Sigmoid colon (tissue), 7 donors: ENCODE results near the gene ATP10D. TPM values are rescaled to one million over a fixed set of nuclear protein-coding genes. Genes with fewer than 3 reads are reported as not detected.

ENCODE experiments used
- DNase-seq: peaks from one replicate; pipeline ENCODE4 v3.0.0-alpha.2; 2019
- H3K27ac ChIP-seq, 4 donors: fragments of 200-600 bp; sonication (generic); one replicate each; pipeline ENCODE4 v1.5.1; 2016 to 2019; ENCODE audit warnings: mild to moderate bottlenecking in 1 of 4
- H3K27me3 ChIP-seq, 3 donors: fragments of 200-600 bp; sonication (generic); one replicate each; pipeline ENCODE4 v1.5.1; 2019; ENCODE audit warnings: mild to moderate bottlenecking in 1 of 3
- H3K36me3 ChIP-seq, 4 donors: fragments of 200-600 bp; sonication (generic); one replicate each; pipeline ENCODE4 v1.5.1; 2016 to 2019
- H3K4me1 ChIP-seq, 4 donors: fragments of 200-600 bp; sonication (generic); one replicate each; pipeline ENCODE4 v1.5.1; 2017 to 2019
- H3K4me3 ChIP-seq, 4 donors: fragments of 200-600 bp; sonication (generic); one replicate each; pipeline ENCODE4 v1.5.1; 2017 to 2019; ENCODE audit warnings: mild to moderate bottlenecking in 2 of 4, moderate library complexity in 1 of 4
- H3K9me3 ChIP-seq, 4 donors: fragments of 200-600 bp in 3 of 4; sonication (generic) in 3 of 4; one replicate each; pipeline versions ENCODE4 v1.5.1 to v1.6.1; 2013 to 2019
- EP300 ChIP-seq, 4 donors: sonication (generic); formaldehyde crosslinking; IDR thresholded peaks; one replicate each; pipeline ENCODE4 v1.6.1; 2017; ENCODE audit warnings: antibody characterized with exemption in 4 of 4
- POLR2A ChIP-seq, 2 donors: fragments of 450-650 bp; IDR thresholded peaks; one replicate each; pipeline ENCODE4 v1.6.1; 2016; ENCODE audit warnings: antibody characterized with exemption in 2 of 2, mild to moderate bottlenecking in 2 of 2, moderate library complexity in 2 of 2
- POLR2AphosphoS5 ChIP-seq, 4 donors: sonication (generic); formaldehyde crosslinking; IDR thresholded peaks; one replicate each; pipeline ENCODE4 v1.6.1; 2017; ENCODE audit warnings: antibody characterized with exemption in 4 of 4
- WGBS, 2 donors: extraction: QIAGEN DNeasy Blood & Tissue Kit; methylation state at CpG; one replicate each; pipeline ENCODE4 v1.1.7; 2013; 5-methylcytosine and 5-hydroxymethylcytosine counted together
- intact Hi-C: fragments of 100-400 bp; cut with DNase I; formaldehyde crosslinking; loops from one replicate; pipeline ENCODE4 v1.15.1; 2023
- polyA plus RNA-seq, 3 donors: library from polyadenylated mRNA; stranded (reverse); fragments of 200-250 nt; gene quantifications; one replicate each; pipeline ENCODE4 v1.2.3, GENCODE V29; 2013
- total RNA-seq, 4 donors: library from RNA; depleted of rRNA; stranded (reverse); fragments of >200 nt; gene quantifications; one replicate each; pipeline ENCODE4 v1.1.0, GENCODE V29; 2016
- TF ChIP-seq, protein P1 (sequence below), 4 experiments: fragments of 450-650 bp in 3 of 4; fragments of 200-600 bp in 1 of 4; IDR thresholded peaks; one replicate each; pipeline ENCODE4 v1.5.1; 2016 to 2019; ENCODE audit warnings: antibody characterized with exemption in 4 of 4, mild to moderate bottlenecking in 3 of 4, moderate library complexity in 2 of 4
- donor health status: healthy with polysubstance abuse.
- donor health status: Bipolar disorder and iron deficiency.
- donor health status: healthy.

The ATP10D gene
- total and polyA plus RNA-seq, 7 donors = 0.60 to 21.0 (median 16.8) TPM

DNA sequence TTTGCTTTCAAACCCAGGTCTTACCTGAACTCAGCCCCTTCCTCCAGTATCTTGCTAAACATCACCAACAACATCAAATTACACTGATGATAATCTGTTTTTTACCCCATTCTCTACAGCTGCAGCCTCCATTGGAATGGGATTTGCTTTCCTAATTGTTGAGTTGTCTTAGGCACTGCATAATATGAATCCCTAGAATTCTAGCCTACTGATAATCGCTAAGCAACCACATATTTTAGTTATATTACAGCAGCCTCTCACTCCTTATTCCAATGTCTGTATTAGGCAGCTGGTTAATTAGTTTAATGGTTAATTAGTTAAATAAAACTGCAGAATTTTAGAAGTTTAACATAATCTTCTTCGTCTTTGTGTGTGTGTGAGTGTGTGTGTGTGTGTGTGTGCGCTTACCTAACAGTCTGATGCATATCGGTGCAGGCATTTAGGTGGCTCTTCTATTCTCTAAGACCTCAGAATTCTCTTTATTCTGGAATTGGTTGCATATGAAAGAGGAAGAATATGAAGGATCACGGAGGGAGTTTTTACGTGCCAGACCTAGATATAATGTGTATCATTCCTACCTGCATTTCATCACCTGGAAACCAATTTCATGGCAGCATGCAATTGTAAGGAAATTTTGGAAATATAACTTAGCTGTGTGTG lies 16.2 kb upstream of the ATP10D start:
- no peaks in the 10 kb centered on the region for H3K27me3 ChIP-seq
- no peak for DNase-seq
- no peak overlapping the region for H3K27ac ChIP-seq
- H3K36me3 ChIP-seq = no peaks in the 10 kb centered on the region
- H3K4me3 ChIP-seq = no peak overlapping the region
- no peaks in the 10 kb centered on the region for H3K4me1 ChIP-seq
- WGBS, 2 donors = 92% methylated on average over 6 of the region's 6 CpGs
- H3K9me3 ChIP-seq = no peaks in the 10 kb centered on the region
- TF ChIP-seq, protein P1, sequence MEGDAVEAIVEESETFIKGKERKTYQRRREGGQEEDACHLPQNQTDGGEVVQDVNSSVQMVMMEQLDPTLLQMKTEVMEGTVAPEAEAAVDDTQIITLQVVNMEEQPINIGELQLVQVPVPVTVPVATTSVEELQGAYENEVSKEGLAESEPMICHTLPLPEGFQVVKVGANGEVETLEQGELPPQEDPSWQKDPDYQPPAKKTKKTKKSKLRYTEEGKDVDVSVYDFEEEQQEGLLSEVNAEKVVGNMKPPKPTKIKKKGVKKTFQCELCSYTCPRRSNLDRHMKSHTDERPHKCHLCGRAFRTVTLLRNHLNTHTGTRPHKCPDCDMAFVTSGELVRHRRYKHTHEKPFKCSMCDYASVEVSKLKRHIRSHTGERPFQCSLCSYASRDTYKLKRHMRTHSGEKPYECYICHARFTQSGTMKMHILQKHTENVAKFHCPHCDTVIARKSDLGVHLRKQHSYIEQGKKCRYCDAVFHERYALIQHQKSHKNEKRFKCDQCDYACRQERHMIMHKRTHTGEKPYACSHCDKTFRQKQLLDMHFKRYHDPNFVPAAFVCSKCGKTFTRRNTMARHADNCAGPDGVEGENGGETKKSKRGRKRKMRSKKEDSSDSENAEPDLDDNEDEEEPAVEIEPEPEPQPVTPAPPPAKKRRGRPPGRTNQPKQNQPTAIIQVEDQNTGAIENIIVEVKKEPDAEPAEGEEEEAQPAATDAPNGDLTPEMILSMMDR (IDR thresholded peaks at IDR 0.05) = no peak
- TF ChIP-seq EP300 (IDR thresholded peaks at IDR 0.05) (no peak), POLR2A (IDR thresholded peaks at IDR 0.05) (no peak)
- intact Hi-C loops = no loop called here

DNA sequence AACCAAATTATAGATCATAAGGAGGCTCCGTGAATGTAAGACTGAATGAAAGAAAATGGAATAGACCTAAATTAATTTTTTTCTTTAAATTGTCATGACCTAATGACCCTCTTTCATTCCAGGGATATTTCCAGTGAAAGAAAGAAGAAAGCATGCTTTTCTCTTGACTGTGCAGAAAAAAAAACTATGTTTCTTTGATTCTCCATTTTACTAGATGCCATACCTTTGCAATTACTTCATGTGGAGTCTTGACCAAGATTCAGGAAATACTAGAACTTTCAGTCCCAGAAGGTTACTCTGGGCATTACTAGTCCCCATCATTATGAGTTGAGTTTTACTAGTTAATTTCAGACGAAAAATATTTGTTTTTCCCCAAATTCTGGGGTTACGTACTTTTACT lies 15.1 kb upstream of the ATP10D start:
- no peak for DNase-seq
- no peaks in the 10 kb centered on the region for H3K27me3 ChIP-seq
- TF ChIP-seq, protein P1 (IDR thresholded peaks at IDR 0.05) = no peak
- TF ChIP-seq EP300 (IDR thresholded peaks at IDR 0.05) (no peak), POLR2AphosphoS5 (IDR thresholded peaks at IDR 0.05) (no peak), POLR2A (IDR thresholded peaks at IDR 0.05) (no peak)
- H3K27ac ChIP-seq = no peak overlapping the region
- H3K36me3 ChIP-seq = no peaks in the 10 kb centered on the region
- H3K9me3 ChIP-seq = no peaks in the 10 kb centered on the region
- intact Hi-C loops = no loop called here
- no peaks in the 10 kb centered on the region for H3K4me1 ChIP-seq
- 82 to 91% methylated on average over 3 of the region's 3 CpGs for WGBS, 2 donors
- H3K4me3 ChIP-seq = no peak overlapping the region

DNA sequence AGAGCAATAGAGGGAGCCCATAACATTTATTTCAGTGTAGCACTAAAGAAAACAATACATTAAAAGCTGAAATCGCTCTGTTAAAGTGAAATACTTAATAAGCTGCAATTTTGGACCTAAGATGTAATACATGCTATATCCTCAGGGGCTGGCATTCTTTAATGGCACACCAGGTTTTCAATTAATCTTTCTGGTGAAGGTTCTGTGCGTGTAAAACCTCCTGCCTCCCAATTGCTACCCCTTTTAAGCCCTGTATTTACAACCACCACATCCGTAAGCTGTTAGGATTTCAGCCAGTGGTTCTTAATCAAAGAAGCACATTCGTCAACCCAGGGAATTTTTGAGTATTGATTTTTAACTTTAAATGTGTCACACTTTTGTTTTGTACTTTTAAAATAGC lies 14.0 kb upstream of the ATP10D start:
- intact Hi-C loops = no loop called here
- Histone ChIP-seq H3K4me3 (no peak overlapping the region), H3K9me3 (no peaks in the 10 kb centered on the region), H3K36me3 (no peaks in the 10 kb centered on the region), H3K27ac (no peak overlapping the region), H3K27me3 (no peaks in the 10 kb centered on the region), H3K4me1 (no peaks in the 10 kb centered on the region)
- WGBS, 2 donors = 60 to 62% methylated on average over 4 of the region's 4 CpGs
- TF ChIP-seq POLR2A (IDR thresholded peaks at IDR 0.05) (no peak), POLR2AphosphoS5 (IDR thresholded peaks at IDR 0.05) (no peak), EP300 (IDR thresholded peaks at IDR 0.05) (no peak)
- TF ChIP-seq, protein P1 (IDR thresholded peaks at IDR 0.05) = no peak
- no peak for DNase-seq

DNA sequence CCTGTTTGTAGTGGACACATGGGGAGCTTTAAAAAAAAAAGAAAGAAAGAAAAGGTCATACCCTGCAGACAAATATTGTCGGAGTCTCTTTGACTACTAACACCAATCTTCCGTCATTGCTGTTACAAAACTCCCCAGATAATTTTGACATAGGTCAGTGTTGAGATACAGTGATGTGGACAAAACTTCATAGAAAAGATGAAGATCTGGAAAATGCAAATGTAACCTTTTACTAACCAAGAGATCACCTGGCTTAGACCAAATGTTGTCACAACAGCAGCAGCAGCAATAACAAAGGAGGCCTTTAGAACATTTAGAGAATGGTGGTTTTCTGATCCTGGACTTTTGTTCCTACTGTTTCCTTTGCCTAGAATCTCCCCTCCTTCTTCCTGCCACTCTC lies 13.5 kb upstream of the ATP10D start:
- intact Hi-C loops = no loop called here
- no peaks in the 10 kb centered on the region for H3K27me3 ChIP-seq
- DNase-seq = no peak
- no peaks in the 10 kb centered on the region for H3K36me3 ChIP-seq
- H3K27ac ChIP-seq = no peak overlapping the region
- no peaks in the 10 kb centered on the region for H3K9me3 ChIP-seq
- H3K4me1 ChIP-seq = no peaks in the 10 kb centered on the region
- H3K4me3 ChIP-seq = no peak overlapping the region
- TF ChIP-seq POLR2AphosphoS5 (IDR thresholded peaks at IDR 0.05) = no peak
- TF ChIP-seq, protein P1 (IDR thresholded peaks at IDR 0.05) = no peak
- 94% methylated on average over 2 of the region's 2 CpGs for WGBS, 2 donors

DNA sequence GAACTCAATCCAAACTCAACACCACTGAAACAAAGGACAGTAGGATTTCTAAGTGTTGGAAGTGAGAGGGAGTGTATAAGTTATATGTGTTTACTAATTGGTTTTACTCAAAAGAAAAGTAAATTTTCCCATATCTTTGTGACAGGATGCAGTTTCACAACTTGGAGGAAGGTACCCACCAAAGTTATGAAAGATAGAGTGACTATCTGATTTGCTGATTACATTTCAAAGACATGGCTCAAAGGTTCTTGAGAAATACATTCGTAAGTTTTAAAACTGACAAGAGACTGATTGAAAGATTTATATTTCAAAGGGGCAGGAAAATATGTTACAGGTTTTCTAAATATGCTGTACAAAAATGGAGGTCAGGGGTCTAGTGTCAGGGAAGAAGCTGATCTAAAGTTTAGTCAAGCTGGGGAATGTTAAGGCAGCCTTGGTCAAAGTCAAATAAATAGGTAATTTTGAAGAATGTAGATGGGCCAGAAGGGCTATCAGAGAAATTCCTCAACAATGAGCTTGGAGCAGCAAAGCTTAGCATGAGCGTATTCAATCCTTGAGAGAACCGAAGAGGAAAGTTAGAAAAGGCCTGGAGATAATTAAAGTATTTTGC lies 11.8 kb upstream of the ATP10D start:
- H3K36me3 ChIP-seq = no peaks in the 10 kb centered on the region
- intact Hi-C loops = no loop called here
- no peak overlapping the region for H3K4me3 ChIP-seq
- no peaks in the 10 kb centered on the region for H3K9me3 ChIP-seq
- 91 to 94% methylated on average over 3 of the region's 3 CpGs for WGBS, 2 donors
- DNase-seq = no peak
- no peaks in the 10 kb centered on the region for H3K27me3 ChIP-seq
- H3K27ac ChIP-seq = no peak overlapping the region
- TF ChIP-seq POLR2AphosphoS5 (IDR thresholded peaks at IDR 0.05) = no peak
- TF ChIP-seq, protein P1 (IDR thresholded peaks at IDR 0.05) = no peak
- TF ChIP-seq POLR2A (IDR thresholded peaks at IDR 0.05) = no peak
- no peak for TF ChIP-seq EP300 (IDR thresholded peaks at IDR 0.05)
- peaks cover 0 to 4% (median 0%) of the 10 kb centered on the region in 4 donors for H3K4me1 ChIP-seq
